SK-MEL-5 (cell line): ENCODE results near the gene FOXA3. TPM values are rescaled to one million over a fixed set of nuclear protein-coding genes. Genes with fewer than 3 reads are reported as not detected.
"Not testable (repeated sequence)": the region's sequence is repeated elsewhere in the genome, so short reads cannot be mapped to it uniquely, and the experiment has no call there.

Experiments used
- DNase-seq: peaks from one replicate; pipeline ENCODE4 v3.0.0-alpha.2; 2016; ENCODE audit warnings: low read depth, low spot score
- in situ Hi-C: cut with HindIII; loops from 2 replicates; pipeline ENCODE4 v1.10.0; 2016; ENCODE audit warnings: low sequenced_read_pairs, high pct_unique_total_duplicates, low pct_unique_long_range_greater_than_20kb
- total RNA-seq: library from RNA; depleted of rRNA; stranded (reverse); fragments of >200 nt; shearing (Covaris generic); gene quantifications from 2 replicates; pipeline ENCODE4 v1.2.3, GENCODE V29; 2014

Gene FOXA3
- total RNA-seq, 1 experiment from 2014 or later, result not detected

DNA sequence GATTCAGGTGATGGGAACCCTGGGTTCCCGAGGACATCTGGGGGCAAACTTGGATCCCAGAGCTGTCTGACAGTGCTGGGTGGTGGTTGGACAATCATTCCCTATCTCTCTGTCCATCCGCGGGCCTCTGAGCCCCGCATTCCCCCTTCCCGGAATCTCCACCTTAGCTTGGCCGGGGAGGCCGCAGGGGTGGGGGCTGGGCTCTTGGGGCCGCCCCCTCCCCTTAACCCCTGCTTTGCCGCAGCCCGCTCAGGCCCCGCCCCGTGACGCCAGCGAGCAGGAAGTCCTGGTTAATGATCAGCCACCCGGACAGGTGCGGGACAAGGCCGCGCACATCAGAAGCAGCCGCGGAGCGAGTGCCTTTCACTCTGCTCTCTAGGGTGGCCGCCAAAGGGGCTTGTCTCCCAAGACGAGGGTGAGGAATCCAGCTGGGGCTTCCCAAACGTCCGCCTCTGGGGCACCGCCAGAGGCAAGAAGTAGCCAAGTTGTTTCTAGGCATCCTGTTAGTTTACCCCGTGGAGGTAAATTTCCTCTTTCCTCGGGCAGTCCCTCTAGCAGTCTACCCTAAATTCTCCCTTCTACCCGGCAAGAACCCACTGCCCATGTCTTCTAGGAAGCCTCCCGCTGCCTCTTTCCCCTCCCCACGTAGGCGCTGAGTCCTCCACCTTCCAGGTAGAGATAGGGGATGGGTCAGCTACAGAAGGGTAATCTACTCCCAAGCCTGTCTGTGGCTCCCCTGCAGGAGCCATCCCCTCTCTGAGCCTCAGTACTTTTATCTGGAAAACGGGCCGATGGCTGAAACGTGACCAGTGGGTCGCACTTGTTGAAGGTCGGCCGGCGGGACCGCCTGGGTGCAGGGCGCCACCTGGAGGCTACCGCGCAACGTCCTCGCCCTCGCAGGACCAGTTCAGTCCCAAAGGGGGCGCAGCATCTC lies 18.8 kb downstream of the FOXA3 start:
- peak; percentile 79 for DNase-seq
- in situ Hi-C loops, result no loop called here

DNA sequence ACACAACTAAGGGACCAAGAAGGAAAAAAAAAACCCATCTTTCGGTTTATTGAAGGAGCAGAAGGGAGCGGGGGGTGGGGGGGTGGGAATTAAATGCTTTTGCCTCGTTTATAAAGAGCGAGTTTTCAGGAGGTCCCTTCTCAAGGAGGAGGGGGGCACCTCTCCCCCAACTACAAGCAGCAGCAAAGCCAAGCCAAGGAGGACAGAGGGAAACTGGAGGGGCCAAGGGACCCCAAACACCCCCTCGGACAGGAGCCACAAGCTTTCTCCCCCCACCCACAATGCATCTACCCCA lies 19.4 kb downstream of the FOXA3 start:
- in situ Hi-C loops, result no loop called here
- DNase-seq, result no peak

DNA sequence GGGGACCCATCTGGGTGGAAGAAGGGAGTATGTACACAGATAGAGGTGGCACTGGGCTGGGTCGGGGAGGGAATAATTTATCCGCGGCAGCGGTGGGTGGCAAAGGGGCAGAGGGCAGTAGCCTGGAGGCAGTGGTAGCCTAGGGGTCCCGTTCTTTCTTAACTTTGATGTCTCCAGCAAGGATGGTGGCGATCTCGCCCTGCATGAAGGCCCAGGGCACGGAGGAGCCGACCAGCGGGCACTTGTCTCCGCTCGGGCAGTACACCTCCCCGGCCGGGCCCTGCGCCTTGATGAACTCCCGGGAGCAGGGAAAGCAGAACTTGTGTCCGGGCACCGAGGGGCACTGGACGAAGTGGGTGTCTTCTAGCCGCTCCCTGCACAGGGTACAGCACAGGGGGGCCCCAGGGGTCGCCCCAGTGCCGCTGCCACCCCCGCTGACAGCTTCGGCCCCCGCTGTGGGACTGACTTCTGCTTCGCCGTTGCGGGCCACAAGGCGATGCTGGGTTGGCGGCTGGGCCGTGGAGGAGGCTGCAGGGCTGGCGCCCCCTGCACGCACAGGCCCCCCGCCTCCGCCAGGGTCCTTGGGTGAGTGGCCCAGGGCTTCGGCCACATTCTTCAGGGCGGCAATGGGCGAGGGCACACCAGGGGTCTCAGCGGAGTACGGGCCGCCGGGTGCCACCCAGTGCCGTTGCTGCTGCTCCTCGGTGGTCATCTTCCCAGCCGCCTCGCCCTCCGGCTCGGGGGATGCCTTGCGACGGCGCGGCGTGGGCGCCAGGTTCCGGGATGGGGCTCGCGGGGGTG lies 20.0 kb downstream of the FOXA3 start:
- in situ Hi-C loops, result no loop called here

DNA sequence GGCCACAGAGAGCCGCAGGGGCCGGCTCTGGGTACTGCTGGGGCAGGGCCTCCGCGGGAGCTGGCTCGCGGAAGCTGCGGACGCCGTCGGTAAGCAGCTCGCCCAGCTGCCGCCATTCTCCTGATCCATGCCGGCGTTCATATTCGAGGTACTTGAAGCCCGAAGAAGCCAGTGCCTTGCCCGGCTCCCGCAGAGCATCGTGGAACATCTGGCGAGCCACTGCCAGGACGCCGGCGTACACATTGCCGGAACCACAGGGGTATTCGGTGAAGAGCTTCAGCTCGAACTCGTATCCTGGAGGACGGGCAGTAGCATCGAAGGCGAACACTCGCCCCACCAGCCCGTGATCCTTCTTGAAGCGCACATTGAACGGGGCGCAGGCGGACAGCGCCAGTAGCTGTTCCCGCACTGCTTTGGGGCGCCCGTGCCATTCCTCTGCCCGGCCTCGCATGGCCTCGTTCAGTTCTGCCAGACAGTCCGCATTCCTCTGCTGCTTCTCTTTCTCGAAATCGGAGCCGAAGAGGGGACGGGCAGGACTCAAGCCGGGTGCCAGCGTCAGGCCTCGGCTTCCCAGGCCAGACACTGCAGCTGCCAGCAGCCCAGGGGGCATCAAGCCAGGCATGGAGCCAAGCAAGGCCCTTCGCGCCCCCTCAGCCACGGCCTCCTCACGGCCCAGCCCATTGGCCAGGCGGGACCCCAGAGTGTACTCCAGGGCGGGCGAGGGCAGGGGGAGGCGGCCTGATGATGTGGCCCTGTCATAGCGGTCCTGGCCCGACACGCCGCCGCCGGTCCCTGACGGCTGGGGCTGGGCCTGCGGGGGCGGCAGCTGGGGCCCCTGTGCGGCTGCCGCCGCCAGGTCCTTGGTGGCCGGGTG lies 20.8 kb downstream of the FOXA3 start:
- in situ Hi-C loops, result no loop called here
- DNase-seq, result no peak

More for the DNA sequence above, 20.0 kb downstream of the FOXA3 start:
- no peak for DNase-seq

DNA sequence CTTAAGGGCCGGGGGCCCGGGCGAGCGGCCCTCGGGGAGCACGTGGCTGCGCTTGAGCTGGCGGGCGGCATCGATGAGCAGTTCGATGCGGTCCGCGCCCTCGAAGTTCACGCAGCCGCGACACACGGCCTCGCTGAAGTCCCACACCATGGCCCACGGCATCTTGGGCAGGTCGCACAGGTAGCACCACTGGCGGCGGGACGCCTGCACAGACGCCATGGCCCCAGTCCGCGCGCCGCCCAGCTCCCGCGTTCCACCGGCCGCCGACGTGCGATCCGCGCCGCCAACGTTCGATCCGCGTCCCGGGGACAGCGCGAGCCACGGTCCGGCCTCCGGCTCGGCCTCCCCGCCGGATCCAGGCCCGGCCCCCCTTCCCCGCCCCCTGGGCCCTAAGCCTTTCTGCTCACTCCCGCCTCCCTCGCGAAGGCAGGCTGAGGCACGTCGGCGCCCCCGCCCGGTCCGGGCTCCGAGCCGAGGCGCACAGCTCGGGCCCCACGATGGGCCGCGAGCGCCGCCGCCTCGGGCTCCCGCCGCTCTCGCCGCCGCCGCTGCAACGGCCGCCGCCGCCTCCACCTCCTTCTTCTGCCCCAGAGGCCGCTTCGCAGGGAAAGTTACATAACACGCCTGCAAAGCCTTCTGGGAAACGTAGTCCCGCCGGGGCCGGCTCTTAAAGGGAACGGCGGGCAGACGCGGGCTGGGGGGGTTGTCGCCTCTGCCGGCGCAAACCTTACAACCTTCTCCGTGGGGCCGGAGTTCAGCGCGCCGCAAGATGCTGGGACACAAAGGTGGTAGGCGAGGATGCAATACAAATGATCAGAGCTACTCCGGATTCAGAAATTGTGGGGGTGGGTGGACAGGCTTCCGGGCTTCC lies 21.7 kb downstream of the FOXA3 start, which contains the start of gene IRF2BP1:
Gene IRF2BP1 (minus strand): TSS at position 586 of the 871 bp plus-strand sequence. CDS start 367 bp downstream, at position 219.
- in situ Hi-C loops, result no loop called here
- peak; percentile 92 for DNase-seq

DNA sequence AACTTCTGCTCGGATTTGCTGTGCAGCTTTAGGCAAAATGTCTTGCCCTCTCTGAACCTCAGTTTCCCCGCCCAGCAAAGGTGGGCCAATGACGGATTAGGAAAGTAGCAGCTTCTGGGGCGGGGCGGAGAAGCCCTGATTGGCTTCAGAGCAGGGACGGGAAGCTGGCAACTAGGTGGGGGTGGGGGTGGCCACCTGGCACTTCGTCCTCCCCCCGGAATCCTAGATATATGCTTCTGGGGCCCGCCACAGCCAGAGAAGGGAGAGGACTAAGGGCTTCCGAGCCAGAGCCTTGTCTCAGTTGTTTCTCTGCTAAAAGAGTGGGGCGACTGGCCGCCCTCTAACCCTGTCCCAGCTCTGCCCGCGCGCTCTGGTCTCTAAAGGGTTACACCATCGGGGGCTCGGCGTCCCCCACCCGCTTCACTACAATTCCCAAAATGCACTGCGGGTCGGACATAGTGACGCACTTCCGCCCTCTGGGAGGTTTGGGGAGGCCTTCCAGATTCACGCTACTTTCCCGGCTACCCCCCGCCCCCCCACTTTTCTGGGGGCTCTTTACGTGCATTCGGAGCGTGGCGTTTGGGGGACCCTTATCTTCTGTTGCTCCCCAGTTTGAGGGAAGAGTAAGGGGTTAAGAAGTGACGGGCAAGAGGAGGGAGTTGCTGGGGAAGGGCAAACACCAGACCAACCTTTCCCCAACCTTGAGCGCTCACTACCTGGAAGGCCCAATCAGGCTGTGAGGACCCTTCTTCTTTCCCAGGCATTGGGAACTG lies 22.5 kb downstream of the FOXA3 start:
- in situ Hi-C loops, result no loop called here
- peak; percentile 92 for DNase-seq

DNA sequence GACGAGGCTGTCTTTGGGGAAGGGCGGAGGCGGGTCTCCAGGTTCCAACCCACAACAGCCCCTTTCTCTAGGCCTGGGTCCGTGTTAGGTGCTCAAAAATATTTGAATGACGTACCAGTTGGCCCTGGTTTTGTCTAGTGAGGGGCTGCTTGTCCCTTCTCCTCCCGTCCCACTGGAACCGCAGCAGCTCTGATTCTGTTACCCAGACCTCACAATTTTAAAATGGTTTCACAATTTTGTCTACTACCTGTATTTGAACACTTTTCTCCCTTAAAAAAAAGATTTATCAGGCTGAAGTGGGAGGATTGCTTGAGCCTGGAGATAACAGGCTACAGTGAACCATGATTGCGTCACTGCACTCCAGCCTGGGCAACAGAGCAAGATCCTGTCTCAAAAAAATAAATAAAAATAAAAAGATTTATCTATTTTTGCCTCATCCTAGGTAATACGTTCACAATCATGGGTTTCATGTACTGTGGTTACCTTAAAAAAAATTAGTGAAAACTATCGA lies 23.1 kb downstream of the FOXA3 start:
- in situ Hi-C loops, result no loop called here
- no peak for DNase-seq

DNA sequence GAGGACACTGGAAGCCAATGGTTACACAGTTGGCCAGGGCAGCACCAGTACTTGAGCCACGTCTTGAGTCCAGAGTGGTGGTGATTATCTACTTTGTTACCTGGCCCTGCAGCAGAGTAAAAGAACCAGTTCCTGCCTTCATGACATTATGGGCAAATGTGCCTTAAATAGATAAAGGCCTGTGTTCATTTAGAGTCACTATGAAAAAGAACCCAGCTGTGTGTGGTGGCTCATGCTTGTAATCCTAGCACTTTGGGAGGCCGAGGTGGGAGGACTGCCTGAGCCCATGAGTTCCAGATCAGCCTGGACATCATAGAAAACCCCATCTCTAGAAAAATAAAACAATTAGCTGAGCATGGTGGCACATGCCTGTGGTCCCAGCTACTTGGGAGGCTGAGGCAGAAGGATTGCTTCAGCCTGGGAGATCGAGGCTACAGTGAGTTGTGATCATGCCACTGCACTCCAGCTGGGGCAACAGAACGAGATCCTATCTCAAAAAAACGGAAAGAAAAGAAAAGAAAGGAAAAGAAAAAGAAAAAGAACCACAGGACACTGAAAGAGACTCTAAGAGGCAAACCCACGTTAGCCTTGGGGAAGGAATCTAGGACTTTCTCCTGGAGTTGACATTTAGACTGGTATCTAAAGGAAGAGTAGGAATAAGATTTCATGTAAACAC lies 25.2 kb downstream of the FOXA3 start:
- no peak for DNase-seq
- in situ Hi-C loops, result no loop called here

DNA sequence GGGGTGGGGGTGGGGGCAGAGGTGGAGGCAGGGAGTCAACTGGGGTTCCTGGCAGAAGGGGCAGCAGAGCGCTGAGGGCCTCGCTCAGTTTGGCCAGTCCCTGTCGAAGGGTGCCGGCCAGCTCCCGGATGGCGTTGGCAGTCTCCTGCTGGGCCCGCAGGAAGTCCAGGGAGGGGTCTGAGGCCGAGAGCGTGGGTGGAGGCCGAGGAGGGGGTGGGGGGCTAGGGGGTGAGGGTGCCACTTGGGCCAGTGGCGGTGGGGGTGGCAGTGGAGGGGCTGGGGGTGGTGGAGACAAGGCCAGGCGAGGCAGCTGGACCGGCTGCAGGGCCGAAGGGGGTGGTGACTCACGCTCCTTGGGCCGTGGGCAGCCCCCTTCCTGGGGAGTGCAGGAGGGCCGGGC lies 26.8 kb downstream of the FOXA3 start:
- DNase-seq, result no peak
- in situ Hi-C loops, result no loop called here

DNA sequence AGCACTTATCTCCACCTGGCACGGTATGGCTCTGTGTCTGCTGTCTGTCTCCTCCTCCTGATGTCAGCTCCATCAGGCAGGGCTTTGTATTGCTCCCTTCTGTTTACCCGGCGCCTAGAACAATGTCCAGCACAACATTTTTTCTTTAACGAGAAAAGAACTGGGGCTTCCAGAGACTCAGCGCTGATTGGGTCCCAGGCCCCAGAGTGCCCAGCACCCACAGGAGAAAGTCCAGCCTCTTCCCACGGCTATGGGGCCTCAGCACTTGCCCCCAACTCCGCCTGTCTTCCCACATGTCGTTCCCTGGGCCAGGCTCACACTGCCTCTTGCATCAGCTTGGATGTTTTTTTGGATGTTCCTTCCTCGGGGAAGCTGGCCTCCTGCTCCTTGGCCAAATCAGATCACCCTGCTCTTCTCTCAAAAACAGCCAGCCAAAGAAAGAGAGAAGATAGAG lies 31.4 kb downstream of the FOXA3 start:
- in situ Hi-C loops, result no loop called here
- no peak for DNase-seq

DNA sequence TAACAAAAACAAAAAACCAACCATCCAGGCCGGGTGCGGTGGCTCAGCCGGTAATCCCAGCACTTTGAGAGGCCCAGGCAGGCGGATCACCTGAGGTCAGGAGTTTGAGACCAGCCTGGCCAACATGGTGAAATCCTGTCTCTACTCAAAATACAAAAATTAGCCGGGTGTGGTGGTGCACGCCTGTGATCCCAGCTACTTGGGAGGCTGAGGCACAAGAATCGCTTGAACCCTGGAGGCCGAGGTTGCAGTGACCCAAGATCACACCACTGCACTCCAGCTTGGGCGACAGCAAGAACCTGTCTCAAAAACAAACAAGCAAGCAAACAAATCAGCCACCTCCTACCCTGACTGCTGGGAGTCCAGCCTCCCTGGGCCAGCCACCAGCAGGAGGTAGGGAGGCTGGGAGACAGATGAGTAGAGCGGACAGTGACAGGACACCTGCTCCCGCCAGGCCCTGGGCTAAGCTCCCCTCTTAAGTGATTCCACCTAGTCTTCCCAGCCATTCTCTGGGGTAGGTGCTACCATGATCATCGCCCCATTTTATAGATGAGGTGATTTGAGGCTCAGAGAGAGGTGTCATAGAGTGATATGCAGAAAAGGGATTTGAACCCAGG lies 32.0 kb downstream of the FOXA3 start:
- DNase-seq, in situ Hi-C loops: not testable (repeated sequence)

DNA sequence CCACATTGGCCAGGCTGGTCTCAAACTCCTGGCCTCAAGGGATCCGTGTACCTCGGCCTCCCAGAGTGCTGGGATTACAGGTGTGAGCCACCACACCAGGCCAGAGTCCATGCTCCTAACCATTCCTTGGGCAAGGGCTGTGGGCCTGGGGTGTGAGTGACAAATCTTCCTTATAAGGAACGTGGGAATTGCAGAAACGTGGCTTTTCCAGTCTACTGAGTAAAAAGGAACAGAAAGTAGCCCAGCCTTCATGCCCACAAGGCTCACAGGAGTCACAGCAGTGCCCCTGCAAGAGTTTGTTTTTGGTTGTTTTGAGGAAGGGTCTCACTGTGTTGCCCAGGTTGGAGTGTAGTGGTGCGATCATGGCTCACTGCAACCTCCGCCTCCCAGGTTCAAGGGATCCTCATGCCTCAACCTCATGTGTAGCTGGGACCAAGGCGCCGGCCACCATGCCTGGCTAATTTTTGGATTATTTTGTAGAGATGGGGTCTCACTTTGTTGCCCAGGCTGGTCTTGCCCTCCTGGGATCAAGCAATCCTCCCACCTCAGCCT lies 33.2 kb downstream of the FOXA3 start:
- in situ Hi-C loops, result no loop called here
- DNase-seq, result no peak

DNA sequence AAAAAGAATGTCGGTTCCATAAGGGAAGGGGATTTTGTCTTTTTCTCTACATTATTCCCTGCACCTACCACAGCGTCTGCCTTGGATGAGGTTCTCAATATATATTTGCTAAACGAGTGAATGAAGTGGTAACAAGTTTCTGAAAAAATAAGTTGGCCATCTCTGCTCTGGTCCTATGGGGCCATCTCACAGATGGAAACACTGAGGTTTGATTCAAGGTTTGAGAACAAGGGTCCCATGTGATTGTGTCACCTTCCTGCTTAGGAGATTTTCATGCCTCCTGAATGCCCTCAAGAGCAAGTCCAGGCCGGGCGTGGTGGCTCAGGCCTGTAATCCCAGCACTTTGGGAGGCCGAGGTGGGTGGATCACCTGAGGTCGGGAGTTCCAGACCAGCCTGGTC lies 35.1 kb downstream of the FOXA3 start:
- DNase-seq, result no peak
- in situ Hi-C loops, result no loop called here

DNA sequence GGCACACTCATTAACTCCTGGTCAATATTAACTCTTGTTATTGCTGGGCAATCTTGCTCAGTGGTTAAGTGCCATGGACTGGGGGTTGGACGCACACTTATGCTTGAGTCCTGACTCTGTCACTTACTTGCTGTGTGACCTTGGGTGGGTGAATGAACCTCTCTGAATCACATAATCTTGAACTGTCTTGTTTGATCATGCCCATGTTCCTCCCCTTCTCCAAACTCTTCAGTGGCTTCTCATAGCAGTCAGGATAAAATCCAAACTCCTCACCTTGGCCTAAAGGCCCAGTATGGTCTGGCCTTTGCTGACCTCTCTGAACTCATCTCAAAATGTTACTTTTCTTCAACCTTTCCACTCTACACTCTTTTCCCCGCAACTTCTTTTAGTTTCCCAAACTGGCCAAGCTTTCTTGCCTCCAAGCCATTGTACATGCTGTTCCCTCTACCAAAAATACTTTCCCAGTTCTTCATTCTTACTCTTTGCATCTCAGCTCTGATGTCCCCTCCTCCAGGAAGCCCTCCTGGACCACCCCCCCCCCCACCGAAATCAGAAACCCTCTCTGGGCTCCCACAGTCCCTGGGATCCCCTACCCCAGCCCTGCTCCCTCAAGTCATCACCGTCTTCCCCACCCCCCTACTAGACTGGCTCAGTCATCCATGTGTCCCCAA lies 35.9 kb downstream of the FOXA3 start:
- in situ Hi-C loops, result no loop called here
- no peak for DNase-seq
